GM10248 (cell line): Measurements from ENCODE around the gene ELF2.

ENCODE experiments used
- CTCF ChIA-PET: fragments of 300-600 bp; sonication (Branson Sonifier 250); formaldehyde crosslinking; extraction: SDS; loops from one replicate; lab custom pipeline; 2021; ENCODE audit warnings: antibody characterized with exemption; lab: Yijun Ruan, JAX
- POLR2A ChIA-PET: fragments of 350-650 bp; sonication (Branson Sonifier 250); formaldehyde crosslinking; extraction: SDS; loops from one replicate; lab custom pipeline; 2020; ENCODE audit warnings: antibody characterized with exemption; lab: Yijun Ruan, JAX
- DNase-seq: peaks from one replicate; pipeline ENCODE4 v3.0.0; 2012; ENCODE audit errors: extremely low spot score
- CTCF ChIP-seq: IDR thresholded peaks from 2 replicates; pipeline ENCODE4 v1.5.1; 2012; ENCODE audit warnings: mild to moderate bottlenecking, low read depth; ENCODE audit errors: extremely low read depth, missing control alignments, control extremely low read depth

The ELF2 gene

GRCh38 chr4:139176302-139177048 lies 543 bp downstream of the ELF2 start:
- DNase-seq = peak; percentile 55
- no peak for TF ChIP-seq CTCF
- CTCF ChIA-PET = interaction anchor here (0.8 to 3.2 kb wide), 9 partner anchors 9 to 146 kb away, joined by 3 to 19 read pairs (median 5); no protein-coding TSS in a partner anchor
- POLR2A ChIA-PET = interaction anchor here (0.6 to 2.1 kb wide), 9 partner anchors 8 to 125 kb away, joined by 3 to 8 read pairs (median 5); partner anchors contain the start of gene NAA15

- no peak for DNase-seq
- CTCF ChIA-PET = interaction anchor here (1.4 to 3.2 kb wide), 6 partner anchors 8 to 145 kb away, joined by 3 to 19 read pairs (median 8); no protein-coding TSS in a partner anchor
- POLR2A ChIA-PET = interaction anchor here (1.4 to 2.1 kb wide), 4 partner anchors 97 to 125 kb away, joined by 6 to 8 read pairs (median 7); partner anchors contain the start of gene NAA15
- TF ChIP-seq CTCF = no peak
These were observed 1.2 kb downstream of the ELF2 start for GRCh38 chr4:139175646-139176301.

GRCh38 chr4:139171876-139172691 lies 4.9 kb downstream of the ELF2 start:
- DNase-seq = no peak
- CTCF ChIA-PET = interaction anchor here (1.0 to 2.2 kb wide), 10 partner anchors 11 to 359 kb away, joined by 3 to 11 read pairs (median 4); no protein-coding TSS in a partner anchor
- no peak for TF ChIP-seq CTCF
- POLR2A ChIA-PET = no interaction called here

GRCh38 chr4:139170932-139171331 lies 6.1 kb downstream of the ELF2 start:
- CTCF ChIA-PET = interaction anchor here (1.2 to 1.8 kb wide), 3 partner anchors 16 to 141 kb away, joined by 3 to 11 read pairs (median 10); no protein-coding TSS in a partner anchor
- TF ChIP-seq CTCF = no peak
- POLR2A ChIA-PET = no interaction called here
- DNase-seq = no peak

- peak; percentile 26 for TF ChIP-seq CTCF
- ChIA-PET POLR2A (interaction anchor here (1.0 to 1.2 kb wide), 2 partner anchors 10 to 137 kb away, joined by 3 to 5 read pairs; partner anchors contain the start of gene ELF2), CTCF (interaction anchor here (0.8 to 1.9 kb wide), 13 partner anchors 8 to 137 kb away, joined by 3 to 11 read pairs (median 5); partner anchors contain the start of gene ELF2)
- no peak for DNase-seq
These were observed 9.1 kb downstream of the ELF2 start for GRCh38 chr4:139167774-139168444.
